GM23338 (cell line): ENCODE data around the gene PTPRS. TPM values are rescaled to one million over a fixed set of nuclear protein-coding genes. Genes with fewer than 3 reads are reported as not detected.

Experiments
- ATAC-seq: fragments of 200-7000 bp; cut with Tn5 transposase; 3 replicates; pipeline ENCODE4 v1.9.1; 2020
- DNase-seq: peaks from one replicate; pipeline ENCODE4 v3.0.0-alpha.2; 2015; ENCODE audit warnings: low spot score
- H2AFZ ChIP-seq: fragments of 200-600 bp; sonication (generic); 2 replicates; pipeline ENCODE4 v1.8.0; 2016; ENCODE audit warnings: antibody characterized with exemption, mild to moderate bottlenecking, moderate library complexity
- H3F3A ChIP-seq: fragments of 200-600 bp; sonication (generic); replicated peaks from 2 replicates; pipeline ENCODE4 v1.8.0; 2017; ENCODE audit warnings: antibody characterized with exemption, mixed run types, low read depth
- H3K27ac ChIP-seq: fragments of 200-600 bp; sonication (generic); 2 replicates; pipeline ENCODE4 v1.6.1; 2016; ENCODE audit warnings: low read depth
- H3K27me3 ChIP-seq: fragments of 200-600 bp; sonication (generic); 2 replicates; pipeline ENCODE4 v1.8.0; 2016; ENCODE audit warnings: mild to moderate bottlenecking, mixed run types, moderate library complexity; ENCODE audit not compliant: insufficient read depth
- H3K36me3 ChIP-seq: fragments of 200-600 bp; sonication (generic); 2 replicates; pipeline ENCODE4 v1.8.0; 2016; ENCODE audit warnings: mild to moderate bottlenecking; ENCODE audit not compliant: insufficient read depth
- H3K4me1 ChIP-seq: fragments of 200-600 bp; sonication (generic); 2 replicates; pipeline ENCODE4 v1.8.0; 2016; ENCODE audit warnings: mild to moderate bottlenecking, moderate library complexity; ENCODE audit not compliant: insufficient read depth
- H3K4me2 ChIP-seq: fragments of 200-600 bp; sonication (generic); 2 replicates; pipeline ENCODE4 v1.7.1; 2017; ENCODE audit warnings: mixed run types
- H3K4me3 ChIP-seq: fragments of 200-600 bp; sonication (generic); 2 replicates; pipeline ENCODE4 v1.6.1; 2016; ENCODE audit warnings: mixed run types
- H3K79me2 ChIP-seq: fragments of 200-600 bp; sonication (generic); replicated peaks from 2 replicates; pipeline ENCODE4 v1.8.0; 2017; ENCODE audit warnings: mild to moderate bottlenecking; ENCODE audit not compliant: insufficient read depth
- H3K9me2 ChIP-seq: fragments of 200-600 bp; sonication (generic); 2 replicates; pipeline ENCODE4 v1.8.0; 2017; ENCODE audit not compliant: insufficient read depth
- H4K20me1 ChIP-seq: fragments of 200-600 bp; sonication (generic); replicated peaks from 2 replicates; pipeline ENCODE4 v1.8.0; 2017; ENCODE audit warnings: mild to moderate bottlenecking; ENCODE audit not compliant: insufficient read depth
- H3K27ac Mint-ChIP-seq: 2 replicates; pipeline ENCODE4 v1.8.0; 2020; ENCODE audit warnings: inconsistent platforms, mild to moderate bottlenecking, moderate library complexity, mixed read lengths
- H3K27me3 Mint-ChIP-seq: 3 replicates; pipeline ENCODE4 v1.8.0; 2022; ENCODE audit warnings: low read depth, mild to moderate bottlenecking, moderate library complexity, mixed read lengths, inconsistent platforms; ENCODE audit not compliant: insufficient read depth, poor library complexity
- H3K36me3 Mint-ChIP-seq: 3 replicates; pipeline ENCODE4 v1.8.0; 2021; ENCODE audit warnings: low read depth, mild to moderate bottlenecking, inconsistent platforms, moderate library complexity, mixed read lengths
- H3K4me1 Mint-ChIP-seq: 3 replicates; pipeline ENCODE4 v1.8.0; 2020; ENCODE audit warnings: mild to moderate bottlenecking, inconsistent platforms, mixed read lengths
- H3K4me3 Mint-ChIP-seq: 3 replicates; pipeline ENCODE4 v1.8.0; 2021; ENCODE audit warnings: moderate library complexity, mild to moderate bottlenecking, inconsistent platforms, mixed read lengths
- H3K9me3 Mint-ChIP-seq: 3 replicates; pipeline ENCODE4 v1.8.0; 2020; ENCODE audit warnings: moderate library complexity, mild to moderate bottlenecking, inconsistent platforms, mixed read lengths
- CTCF ChIP-seq, 2 experiments: fragments of 200-600 bp in 1 of 2; sonication (generic) in 1 of 2; conservative IDR thresholded peaks; 2 replicates each; pipeline versions ENCODE4 v1.5.1 to v1.6.1; 2016 to 2017; ENCODE audit warnings: antibody characterized with exemption in 2 of 2, low read depth in 2 of 2, mild to moderate bottlenecking in 2 of 2, moderate library complexity in 1 of 2
- ETS1 ChIP-seq: IDR thresholded peaks from 2 replicates; pipeline ENCODE4 v1.6.1; 2016; ENCODE audit warnings: antibody characterized with exemption
- STAT1 ChIP-seq: IDR thresholded peaks from one replicate; pipeline ENCODE4 v1.6.1; 2016; ENCODE audit warnings: antibody characterized with exemption; ENCODE audit not compliant: unreplicated experiment
- polyA plus RNA-seq: library from polyadenylated mRNA; unstranded; fragments of >200 nt; fragmentation: Nextera tagmentation; extraction: Ambion mirVana; gene quantifications from 2 replicates; pipeline ENCODE4 v1.2.1, GENCODE V29; 2016
- total RNA-seq: library from RNA; depleted of rRNA; stranded (reverse); fragments of >200 nt; shearing (Covaris generic); gene quantifications from 2 replicates; pipeline ENCODE4 v1.2.3, GENCODE V29; 2014
- TF ChIP-seq, protein P1 (sequence below): IDR thresholded peaks from one replicate; pipeline ENCODE4 v1.6.1; 2018; ENCODE audit warnings: antibody characterized with exemption; ENCODE audit not compliant: unreplicated experiment

PTPRS gene
- total and polyA plus RNA-seq, 2 experiments from 2014 or later = 20.7 to 290 TPM

- peaks cover 4% of the 10 kb centered on the region; the same call in 1 of the 2 replicates for H3K4me1 ChIP-seq
- Mint-ChIP-seq H3K27me3 (peaks cover 11% of the 10 kb centered on the region), H3K4me3 (no peak overlapping the region), H3K9me3 (peaks cover 10% of the 10 kb centered on the region; the same call in 2 of the 3 replicates), H3K36me3 (no peaks in the 10 kb centered on the region), H3K27ac (no peak overlapping the region), H3K4me1 (peaks cover 15% of the 10 kb centered on the region)
- no peaks in the 10 kb centered on the region; the same call in 1 of the 2 replicates for H4K20me1 ChIP-seq
- H3K27me3 ChIP-seq = peaks cover 6% of the 10 kb centered on the region; the same call in 1 of the 2 replicates
- TF ChIP-seq STAT1 (no peak), CTCF (conservative IDR thresholded peaks at IDR 0.05; ENCODE audit: low read depth in 2 of 2) (peak in 1 of 2 experiments; percentile 44; a peak in 2 of 4 replicates)
- H3K4me3 ChIP-seq = no peak overlapping the region
- H3K9me2 ChIP-seq = no peaks in the 10 kb centered on the region
- ATAC-seq (peak; percentile 66), DNase-seq (peak; percentile 51)
- no peaks in the 10 kb centered on the region for H3F3A ChIP-seq
- no peaks in the 10 kb centered on the region for H3K36me3 ChIP-seq
- no peak overlapping the region for H3K4me2 ChIP-seq
- no peaks in the 10 kb centered on the region for H3K79me2 ChIP-seq
- H2AFZ ChIP-seq = no peak overlapping the region
- H3K27ac ChIP-seq = no peak overlapping the region
Observed at GRCh38 chr19:5349041-5349440, 8.4 kb upstream of the PTPRS start.

DNA sequence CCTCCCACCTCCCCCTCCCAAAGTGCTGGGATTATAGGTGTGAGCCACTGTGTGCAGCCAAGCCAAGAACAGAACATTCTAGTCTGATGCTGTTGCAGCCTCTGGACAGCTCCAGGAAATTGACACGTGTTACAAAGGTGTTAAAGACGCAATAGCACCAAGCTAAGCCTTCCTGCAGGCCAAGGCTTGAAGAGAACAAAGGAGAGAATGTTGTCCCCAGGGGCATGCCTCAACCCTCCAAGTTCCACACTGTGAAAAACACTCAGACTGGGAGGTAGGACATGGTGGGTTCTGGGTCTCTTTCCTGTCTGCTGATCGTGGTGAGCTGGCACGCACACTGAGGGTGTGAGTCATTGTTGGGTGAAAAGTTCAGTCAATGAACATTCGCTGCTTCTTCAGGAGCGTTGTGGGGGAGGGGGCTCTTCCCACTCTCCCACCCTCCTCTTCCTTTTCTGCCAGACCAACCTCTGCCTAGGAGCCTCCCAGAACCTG, 5.3 kb upstream of the PTPRS start:
- no peaks in the 10 kb centered on the region for H3K79me2 ChIP-seq
- H3K36me3 ChIP-seq = no peaks in the 10 kb centered on the region
- H3K27ac ChIP-seq = no peak overlapping the region
- H3F3A ChIP-seq = 0 out of 2 replicates have a peak, but pooled peaks cover 4% of the 10 kb centered on the region
- H3K4me3 ChIP-seq = no peak overlapping the region
- no peak overlapping the region for H3K27ac Mint-ChIP-seq
- H4K20me1 ChIP-seq = no peaks in the 10 kb centered on the region
- H2AFZ ChIP-seq = no peak overlapping the region; the same call in 1 of the 2 replicates
- peaks cover 8% of the 10 kb centered on the region for H3K4me1 Mint-ChIP-seq
- H3K27me3 ChIP-seq = peaks cover 26% of the 10 kb centered on the region
- no peak overlapping the region for H3K4me2 ChIP-seq
- ATAC-seq = no peak
- H3K27me3 Mint-ChIP-seq = peaks cover 31% of the 10 kb centered on the region
- no peaks in the 10 kb centered on the region for H3K36me3 Mint-ChIP-seq
- no peak for DNase-seq
- no peaks in the 10 kb centered on the region for H3K9me2 ChIP-seq
- H3K9me3 Mint-ChIP-seq = peaks cover 20% of the 10 kb centered on the region
- H3K4me3 Mint-ChIP-seq = no peak overlapping the region
- no peaks in the 10 kb centered on the region for H3K4me1 ChIP-seq
- TF ChIP-seq, protein P1, sequence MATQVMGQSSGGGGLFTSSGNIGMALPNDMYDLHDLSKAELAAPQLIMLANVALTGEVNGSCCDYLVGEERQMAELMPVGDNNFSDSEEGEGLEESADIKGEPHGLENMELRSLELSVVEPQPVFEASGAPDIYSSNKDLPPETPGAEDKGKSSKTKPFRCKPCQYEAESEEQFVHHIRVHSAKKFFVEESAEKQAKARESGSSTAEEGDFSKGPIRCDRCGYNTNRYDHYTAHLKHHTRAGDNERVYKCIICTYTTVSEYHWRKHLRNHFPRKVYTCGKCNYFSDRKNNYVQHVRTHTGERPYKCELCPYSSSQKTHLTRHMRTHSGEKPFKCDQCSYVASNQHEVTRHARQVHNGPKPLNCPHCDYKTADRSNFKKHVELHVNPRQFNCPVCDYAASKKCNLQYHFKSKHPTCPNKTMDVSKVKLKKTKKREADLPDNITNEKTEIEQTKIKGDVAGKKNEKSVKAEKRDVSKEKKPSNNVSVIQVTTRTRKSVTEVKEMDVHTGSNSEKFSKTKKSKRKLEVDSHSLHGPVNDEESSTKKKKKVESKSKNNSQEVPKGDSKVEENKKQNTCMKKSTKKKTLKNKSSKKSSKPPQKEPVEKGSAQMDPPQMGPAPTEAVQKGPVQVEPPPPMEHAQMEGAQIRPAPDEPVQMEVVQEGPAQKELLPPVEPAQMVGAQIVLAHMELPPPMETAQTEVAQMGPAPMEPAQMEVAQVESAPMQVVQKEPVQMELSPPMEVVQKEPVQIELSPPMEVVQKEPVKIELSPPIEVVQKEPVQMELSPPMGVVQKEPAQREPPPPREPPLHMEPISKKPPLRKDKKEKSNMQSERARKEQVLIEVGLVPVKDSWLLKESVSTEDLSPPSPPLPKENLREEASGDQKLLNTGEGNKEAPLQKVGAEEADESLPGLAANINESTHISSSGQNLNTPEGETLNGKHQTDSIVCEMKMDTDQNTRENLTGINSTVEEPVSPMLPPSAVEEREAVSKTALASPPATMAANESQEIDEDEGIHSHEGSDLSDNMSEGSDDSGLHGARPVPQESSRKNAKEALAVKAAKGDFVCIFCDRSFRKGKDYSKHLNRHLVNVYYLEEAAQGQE = peak; percentile 37
- TF ChIP-seq ETS1 = no peak
